Tibial nerve (tissue), 4 donors: ENCODE measurements around the gene TRDMT1.

Source experiments
- EP300 ChIP-seq, 2 donors: sonication (generic); formaldehyde crosslinking; IDR thresholded peaks; one replicate each; pipeline ENCODE4 v1.6.1; 2017; ENCODE audit warnings: antibody characterized with exemption in 2 of 2, mild to moderate bottlenecking in 1 of 2
- POLR2A ChIP-seq, 2 donors: fragments of 450-650 bp; IDR thresholded peaks; one replicate each; pipeline ENCODE4 v1.6.1; 2017; ENCODE audit warnings: antibody characterized with exemption in 2 of 2, mild to moderate bottlenecking in 2 of 2, moderate library complexity in 2 of 2
- TF ChIP-seq, protein P1 (sequence below), 5 experiments: fragments of 200-600 bp in 3 of 5; fragments of 450-650 bp in 2 of 5; sonication (generic) in 3 of 5; IDR thresholded peaks; one replicate each; pipeline ENCODE4 v1.5.1; 2016 to 2019; ENCODE audit warnings: antibody characterized with exemption in 5 of 5, mild to moderate bottlenecking in 3 of 5, moderate library complexity in 2 of 5

- TF ChIP-seq, protein P1, sequence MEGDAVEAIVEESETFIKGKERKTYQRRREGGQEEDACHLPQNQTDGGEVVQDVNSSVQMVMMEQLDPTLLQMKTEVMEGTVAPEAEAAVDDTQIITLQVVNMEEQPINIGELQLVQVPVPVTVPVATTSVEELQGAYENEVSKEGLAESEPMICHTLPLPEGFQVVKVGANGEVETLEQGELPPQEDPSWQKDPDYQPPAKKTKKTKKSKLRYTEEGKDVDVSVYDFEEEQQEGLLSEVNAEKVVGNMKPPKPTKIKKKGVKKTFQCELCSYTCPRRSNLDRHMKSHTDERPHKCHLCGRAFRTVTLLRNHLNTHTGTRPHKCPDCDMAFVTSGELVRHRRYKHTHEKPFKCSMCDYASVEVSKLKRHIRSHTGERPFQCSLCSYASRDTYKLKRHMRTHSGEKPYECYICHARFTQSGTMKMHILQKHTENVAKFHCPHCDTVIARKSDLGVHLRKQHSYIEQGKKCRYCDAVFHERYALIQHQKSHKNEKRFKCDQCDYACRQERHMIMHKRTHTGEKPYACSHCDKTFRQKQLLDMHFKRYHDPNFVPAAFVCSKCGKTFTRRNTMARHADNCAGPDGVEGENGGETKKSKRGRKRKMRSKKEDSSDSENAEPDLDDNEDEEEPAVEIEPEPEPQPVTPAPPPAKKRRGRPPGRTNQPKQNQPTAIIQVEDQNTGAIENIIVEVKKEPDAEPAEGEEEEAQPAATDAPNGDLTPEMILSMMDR (IDR thresholded peaks at IDR 0.05) = no peak
- TF ChIP-seq POLR2A (IDR thresholded peaks at IDR 0.05) (no peak), EP300 (IDR thresholded peaks at IDR 0.05) (no peak)
Measured at GRCh38 chr10:17229717-17229966, 28.2 kb upstream of the TRDMT1 start.
